Caco-2 (cell line): Measurements from ENCODE around the gene MYCBP2. TPM values are rescaled to one million over a fixed set of nuclear protein-coding genes. Genes with fewer than 3 reads are reported as not detected.

Experiments
- BruUV-seq: library from RNA; stranded (reverse); fragments of 400-500 nt; replicated peaks from 2 replicates; lab custom pipeline; 2021; lab: Mats Ljungman, UMichigan
- CTCF ChIA-PET: fragments of 300-600 bp; sonication (Branson Sonifier 250); formaldehyde crosslinking; loops from one replicate; lab custom pipeline; 2022; ENCODE audit warnings: antibody characterized with exemption; lab: Charles Lee
- POLR2A ChIA-PET: fragments of 300-600 bp; sonication (Branson Sonifier 250); formaldehyde crosslinking; loops from one replicate; lab custom pipeline; 2022; ENCODE audit warnings: antibody characterized with exemption; lab: Charles Lee
- DNase-seq, 2 experiments: peaks; one replicate each; pipeline versions ENCODE4 v3.0.0 to v3.0.0-alpha.2; 2020 to 2022
- H3K27me3 ChIP-seq: replicated peaks from 2 replicates; pipeline ENCODE4 v1.6.0; 2011; ENCODE audit warnings: low read length; ENCODE audit not compliant: control insufficient read depth, insufficient read depth
- H3K36me3 ChIP-seq: 2 replicates; pipeline ENCODE4 v1.5.1; 2011; ENCODE audit warnings: low read length; ENCODE audit not compliant: control insufficient read depth, insufficient read depth
- H3K4me1 ChIP-seq: fragments of 250-450 bp; sonication (Bioruptor Pico); 2 replicates; pipeline ENCODE4 v1.5.1; 2020; ENCODE audit warnings: mild to moderate bottlenecking
- H3K4me3 ChIP-seq: 2 replicates; pipeline ENCODE4 v1.5.1; 2011; ENCODE audit warnings: low read depth, mild to moderate bottlenecking, control low read depth, low read length
- H3K9me3 ChIP-seq: fragments of 250-450 bp; sonication (Bioruptor Pico); 2 replicates; pipeline ENCODE4 v1.5.1; 2020; ENCODE audit warnings: mild to moderate bottlenecking, moderate library complexity
- H3K27ac Mint-ChIP-seq: one replicate; pipeline ENCODE4 v1.8.0; 2022; ENCODE audit warnings: mixed read lengths; ENCODE audit not compliant: unreplicated experiment
- H3K27me3 Mint-ChIP-seq: one replicate; pipeline ENCODE4 v1.8.0; 2022; ENCODE audit warnings: mixed read lengths; ENCODE audit not compliant: insufficient read depth, unreplicated experiment
- H3K36me3 Mint-ChIP-seq: one replicate; pipeline ENCODE4 v1.8.0; 2022; ENCODE audit warnings: mild to moderate bottlenecking, mixed read lengths; ENCODE audit not compliant: insufficient read depth, unreplicated experiment
- H3K4me1 Mint-ChIP-seq: one replicate; pipeline ENCODE4 v1.8.0; 2022; ENCODE audit warnings: low read depth, mixed read lengths; ENCODE audit not compliant: unreplicated experiment
- H3K4me3 Mint-ChIP-seq: one replicate; pipeline ENCODE4 v1.8.0; 2022; ENCODE audit warnings: mild to moderate bottlenecking, moderate library complexity, mixed read lengths; ENCODE audit not compliant: unreplicated experiment
- H3K9me3 Mint-ChIP-seq: one replicate; pipeline ENCODE4 v1.8.0; 2022; ENCODE audit warnings: mixed read lengths; ENCODE audit not compliant: unreplicated experiment
- intact Hi-C: fragments of 100-400 bp; cut with micrococcal nuclease; formaldehyde crosslinking; loops from one replicate; pipeline ENCODE4 v1.10.0; 2022; ENCODE audit not compliant: unreplicated experiment
- total RNA-seq: library from RNA; stranded (reverse); gene quantifications from 2 replicates; pipeline ENCODE4 v1.2.3, GENCODE V29; 2022
- TF ChIP-seq, protein P1 (sequence below), 2 experiments: fragments of 200-600 bp in 1 of 2; IDR thresholded peaks; 1 replicate in 1 of 2; 2 replicates in 1 of 2; pipeline versions ENCODE4 v1.5.1 to v1.8.0; 2011 to 2022; ENCODE audit warnings: antibody characterized with exemption in 1 of 2, control low read depth in 1 of 2, inconsistent platforms in 1 of 2, low read depth in 1 of 2, low read length in 1 of 2, mild to moderate bottlenecking in 1 of 2, moderate library complexity in 1 of 2; ENCODE audit not compliant: insufficient read depth in 1 of 2, severe bottlenecking in 1 of 2, unreplicated experiment in 1 of 2

The MYCBP2 gene
- total RNA-seq, 1 experiment from 2014 or later = 41.3 TPM

DNA sequence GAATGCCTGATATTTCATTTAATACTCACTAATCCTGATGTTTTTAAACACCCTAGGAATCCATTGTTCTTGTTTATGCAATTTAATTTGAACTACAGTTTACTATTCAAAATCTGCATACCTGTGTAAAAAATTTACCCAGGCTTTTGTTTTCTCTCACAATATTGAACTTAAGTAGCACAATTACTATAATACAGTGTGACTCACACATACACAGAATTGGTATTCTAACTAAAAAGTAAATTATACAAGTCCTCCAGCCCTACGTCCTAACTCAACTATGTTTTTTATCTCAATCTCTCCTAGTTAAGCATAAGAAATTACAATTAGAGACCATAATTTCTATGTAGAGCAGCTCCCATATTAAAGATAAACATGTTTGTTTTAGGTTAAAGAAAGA lies 41.8 kb downstream of the MYCBP2 start:
- no peak for DNase-seq
- no peaks in the 10 kb centered on the region for H3K36me3 Mint-ChIP-seq
- POLR2A ChIA-PET = no interaction called here
- TF ChIP-seq, protein P1, sequence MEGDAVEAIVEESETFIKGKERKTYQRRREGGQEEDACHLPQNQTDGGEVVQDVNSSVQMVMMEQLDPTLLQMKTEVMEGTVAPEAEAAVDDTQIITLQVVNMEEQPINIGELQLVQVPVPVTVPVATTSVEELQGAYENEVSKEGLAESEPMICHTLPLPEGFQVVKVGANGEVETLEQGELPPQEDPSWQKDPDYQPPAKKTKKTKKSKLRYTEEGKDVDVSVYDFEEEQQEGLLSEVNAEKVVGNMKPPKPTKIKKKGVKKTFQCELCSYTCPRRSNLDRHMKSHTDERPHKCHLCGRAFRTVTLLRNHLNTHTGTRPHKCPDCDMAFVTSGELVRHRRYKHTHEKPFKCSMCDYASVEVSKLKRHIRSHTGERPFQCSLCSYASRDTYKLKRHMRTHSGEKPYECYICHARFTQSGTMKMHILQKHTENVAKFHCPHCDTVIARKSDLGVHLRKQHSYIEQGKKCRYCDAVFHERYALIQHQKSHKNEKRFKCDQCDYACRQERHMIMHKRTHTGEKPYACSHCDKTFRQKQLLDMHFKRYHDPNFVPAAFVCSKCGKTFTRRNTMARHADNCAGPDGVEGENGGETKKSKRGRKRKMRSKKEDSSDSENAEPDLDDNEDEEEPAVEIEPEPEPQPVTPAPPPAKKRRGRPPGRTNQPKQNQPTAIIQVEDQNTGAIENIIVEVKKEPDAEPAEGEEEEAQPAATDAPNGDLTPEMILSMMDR (IDR thresholded peaks at IDR 0.05; ENCODE audit: insufficient read depth in 1 of 2, low read depth in 1 of 2, low read length in 1 of 2, severe bottlenecking in 1 of 2, unreplicated experiment in 1 of 2) = no peak
- no peak overlapping the region for H3K4me3 Mint-ChIP-seq
- intact Hi-C loops = no loop called here
- CTCF ChIA-PET = no interaction called here
- Histone ChIP-seq H3K9me3 (no peaks in the 10 kb centered on the region), H3K4me3 (no peak overlapping the region), H3K27me3 (no peaks in the 10 kb centered on the region), H3K4me1 (no peaks in the 10 kb centered on the region), H3K36me3 (no peaks in the 10 kb centered on the region)
- H3K9me3 Mint-ChIP-seq = peaks cover 4% of the 10 kb centered on the region
- peaks cover 6% of the 10 kb centered on the region for H3K4me1 Mint-ChIP-seq
- no TSS peak for BruUV-seq
- no peak overlapping the region for H3K27ac Mint-ChIP-seq
- no peaks in the 10 kb centered on the region for H3K27me3 Mint-ChIP-seq

DNA sequence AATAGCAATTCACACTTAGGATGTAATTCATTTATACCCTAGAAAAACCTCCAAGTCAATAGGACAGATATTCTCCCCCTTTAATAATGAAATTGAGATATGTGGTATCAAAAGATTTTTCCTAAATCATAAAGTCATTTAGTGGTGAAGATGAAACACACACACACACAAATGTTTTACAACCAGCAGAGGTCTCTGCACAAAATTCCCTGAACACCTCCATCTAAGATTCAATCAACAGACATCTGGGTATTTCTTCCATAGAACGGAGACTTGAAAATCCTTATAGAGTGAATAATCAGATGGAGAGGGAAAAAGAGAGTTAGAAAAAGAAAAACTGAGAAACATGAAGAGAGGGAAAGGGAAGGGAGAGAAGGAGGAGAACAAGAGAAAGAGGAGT lies 52.8 kb downstream of the MYCBP2 start:
- DNase-seq = no peak
- no peaks in the 10 kb centered on the region for H3K9me3 ChIP-seq
- no peak overlapping the region for H3K4me3 ChIP-seq
- H3K27me3 Mint-ChIP-seq = no peaks in the 10 kb centered on the region
- no peak overlapping the region for H3K27ac Mint-ChIP-seq
- TF ChIP-seq, protein P1 (IDR thresholded peaks at IDR 0.05; ENCODE audit: insufficient read depth in 1 of 2, low read depth in 1 of 2, low read length in 1 of 2, severe bottlenecking in 1 of 2, unreplicated experiment in 1 of 2) = no peak
- ChIA-PET CTCF (no interaction called here), POLR2A (no interaction called here)
- H3K36me3 Mint-ChIP-seq = no peaks in the 10 kb centered on the region
- intact Hi-C loops = loop anchor here (2.0 kb wide), 1 partner anchor 205 kb away; no protein-coding TSS in a partner anchor
- no peaks in the 10 kb centered on the region for H3K27me3 ChIP-seq
- no peaks in the 10 kb centered on the region for H3K4me1 ChIP-seq
- H3K36me3 ChIP-seq = no peaks in the 10 kb centered on the region; the same call in none of the 2 replicates
- H3K4me3 Mint-ChIP-seq = no peak overlapping the region
- no peaks in the 10 kb centered on the region for H3K9me3 Mint-ChIP-seq
- BruUV-seq = no TSS peak
- no peaks in the 10 kb centered on the region for H3K4me1 Mint-ChIP-seq

DNA sequence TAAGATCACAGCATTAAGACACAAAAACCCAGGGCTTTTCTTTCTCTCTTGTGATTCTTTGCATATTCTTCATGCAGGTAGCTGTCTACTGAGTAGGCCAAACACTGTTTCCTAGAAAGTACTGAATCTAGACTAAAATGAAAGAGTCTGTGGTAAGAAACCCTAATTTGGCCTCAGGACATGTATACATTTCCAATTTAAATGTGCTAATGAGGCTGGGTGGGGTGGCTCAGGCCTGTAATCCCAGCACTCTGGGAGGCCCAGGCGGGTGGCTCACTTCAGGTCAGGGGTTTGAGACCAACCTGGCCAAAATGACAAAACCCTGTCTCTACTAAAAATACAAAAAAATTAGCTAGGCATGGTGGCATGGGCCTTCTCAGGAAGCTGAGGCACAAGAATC lies 57.8 kb downstream of the MYCBP2 start:
- no peak for DNase-seq
- Mint-ChIP-seq H3K27me3 (no peaks in the 10 kb centered on the region), H3K4me1 (no peaks in the 10 kb centered on the region), H3K4me3 (no peak overlapping the region), H3K36me3 (no peaks in the 10 kb centered on the region), H3K27ac (no peak overlapping the region), H3K9me3 (no peaks in the 10 kb centered on the region)
- BruUV-seq = no TSS peak
- no peak overlapping the region for H3K4me3 ChIP-seq
- no peaks in the 10 kb centered on the region; the same call in 1 of the 2 replicates for H3K36me3 ChIP-seq
- CTCF ChIA-PET = no interaction called here
- TF ChIP-seq, protein P1 (IDR thresholded peaks at IDR 0.05; ENCODE audit: insufficient read depth in 1 of 2, low read depth in 1 of 2, low read length in 1 of 2, severe bottlenecking in 1 of 2, unreplicated experiment in 1 of 2) = no peak
- POLR2A ChIA-PET = no interaction called here
- intact Hi-C loops = no loop called here
- no peaks in the 10 kb centered on the region for H3K27me3 ChIP-seq
- H3K4me1 ChIP-seq = no peaks in the 10 kb centered on the region
- no peaks in the 10 kb centered on the region for H3K9me3 ChIP-seq
